H1 (cell line): Measurements from ENCODE around the gene RRP1. TPM values are rescaled to one million over a fixed set of nuclear protein-coding genes. Genes with fewer than 3 reads are reported as not detected.

Experiments used
- CTCF ChIA-PET: fragments of 300-600 bp; sonication (Branson Sonifier 250); formaldehyde crosslinking; loops from one replicate; lab custom pipeline; 2021; ENCODE audit not compliant: partially characterized antibody; lab: Charles Lee
- POLR2A ChIA-PET: fragments of 300-600 bp; sonication (Branson Sonifier 250); formaldehyde crosslinking; loops from one replicate; lab custom pipeline; 2021; ENCODE audit warnings: inconsistent platforms; ENCODE audit not compliant: partially characterized antibody; lab: Charles Lee
- DNase-seq, 2 experiments: peaks; one replicate each; pipeline versions ENCODE4 v3.0.0 to v3.0.0-alpha.2; 2010 to 2022; ENCODE audit warnings: low spot score in 2 of 2, low read depth in 1 of 2, mixed read lengths in 1 of 2
- FAIRE-seq: peaks from 2 replicates; lab custom pipeline; 2011; peaks lifted over from hg19 to GRCh38; lab: Jason Lieb, UNC
- H2AFZ ChIP-seq: 2 replicates; pipeline ENCODE4 v1.8.1; 2012; ENCODE audit warnings: low read length, inconsistent platforms
- H2AK5ac ChIP-seq: 2 replicates; pipeline ENCODE4 v1.6.1; 2013; ENCODE audit warnings: low read depth, low read length
- H2BK120ac ChIP-seq: replicated peaks from 2 replicates; pipeline ENCODE3; 2013; ENCODE audit warnings: low read depth, low read length, inconsistent platforms
- H2BK12ac ChIP-seq: 2 replicates; pipeline ENCODE4 v1.6.1; 2013; ENCODE audit warnings: low read depth, low read length
- H2BK15ac ChIP-seq: 2 replicates; pipeline ENCODE4 v1.6.1; 2013; ENCODE audit warnings: low read length
- H2BK20ac ChIP-seq: 2 replicates; pipeline ENCODE4 v1.6.1; 2013; ENCODE audit warnings: low read length
- H2BK5ac ChIP-seq: 2 replicates; pipeline ENCODE4 v1.6.1; 2013; ENCODE audit warnings: low read depth, low read length
- H3K14ac ChIP-seq: 2 replicates; pipeline ENCODE4 v1.6.1; 2013; ENCODE audit warnings: inconsistent platforms; ENCODE audit not compliant: insufficient read length
- H3K18ac ChIP-seq: 2 replicates; pipeline ENCODE4 v1.6.1; 2013; ENCODE audit warnings: low read length; ENCODE audit errors: extremely low read depth
- H3K23ac ChIP-seq: 2 replicates; pipeline ENCODE4 v1.6.1; 2013; ENCODE audit warnings: inconsistent platforms; ENCODE audit not compliant: insufficient read length
- H3K23me2 ChIP-seq: 2 replicates; pipeline ENCODE4 v1.6.1; 2013; ENCODE audit warnings: low read depth, low read length
- H3K27ac ChIP-seq: 2 replicates; pipeline ENCODE4 v1.6.1; 2011; ENCODE audit warnings: low read depth, low read length, inconsistent platforms
- H3K27me3 ChIP-seq, 4 experiments: replicated peaks in 1 of 4; 1 replicate in 1 of 4; 2 replicates in 3 of 4; pipeline versions ENCODE4 v1.6.1 to v1.8.1; 2011 to 2013; ENCODE audit warnings: low read length in 3 of 4, mild to moderate bottlenecking in 3 of 4, inconsistent platforms in 2 of 4, mixed read lengths in 2 of 4, moderate library complexity in 1 of 4; ENCODE audit not compliant: control insufficient read depth in 3 of 4, insufficient read depth in 3 of 4; ENCODE audit errors: extremely low read depth in 1 of 4
- H3K36me3 ChIP-seq, 4 experiments: 2 replicates each; pipeline versions ENCODE4 v1.6.1 to v1.8.1; 2011 to 2013; ENCODE audit warnings: mild to moderate bottlenecking in 4 of 4, low read length in 3 of 4, moderate library complexity in 2 of 4, control low read depth in 1 of 4, inconsistent platforms in 1 of 4; ENCODE audit not compliant: insufficient read depth in 4 of 4, control insufficient read depth in 2 of 4
- H3K4ac ChIP-seq: replicated peaks from 2 replicates; pipeline ENCODE3; 2013; ENCODE audit warnings: low read length, low read depth, mixed read lengths, inconsistent platforms; ENCODE audit not compliant: insufficient read length
- H3K4me1 ChIP-seq, 4 experiments: replicated peaks in 1 of 4; 1 replicate in 1 of 4; 2 replicates in 3 of 4; pipeline versions ENCODE4 v1.6.1 to v1.8.1; 2011 to 2013; ENCODE audit warnings: low read length in 3 of 4, inconsistent platforms in 2 of 4, mixed read lengths in 1 of 4; ENCODE audit not compliant: insufficient read depth in 4 of 4, control insufficient read depth in 3 of 4
- H3K4me2 ChIP-seq, 2 experiments: 2 replicates each; pipeline versions ENCODE4 v1.6.1 to v1.8.1; 2011 to 2013; ENCODE audit warnings: low read depth in 2 of 2, low read length in 2 of 2, control low read depth in 1 of 2, inconsistent platforms in 1 of 2, mild to moderate bottlenecking in 1 of 2; ENCODE audit not compliant: insufficient read depth in 1 of 2
- H3K4me3 ChIP-seq, 4 experiments: fragments of 200-600, 300-600 bp in 1 of 4; sonication (generic), shearing (Covaris generic), sonication (Bioruptor Twin) in 1 of 4; 2 replicates each; pipeline versions ENCODE4 v1.5.1 to v1.8.1; 2011 to 2016; ENCODE audit warnings: low read length in 4 of 4, low read depth in 3 of 4, control low read depth in 2 of 4, inconsistent platforms in 2 of 4, mild to moderate bottlenecking in 2 of 4, mixed read lengths in 1 of 4, moderate library complexity in 1 of 4; ENCODE audit not compliant: insufficient read depth in 2 of 4; ENCODE audit errors: extremely low read depth in 1 of 4
- H3K56ac ChIP-seq: replicated peaks from 2 replicates; pipeline ENCODE3; 2013; ENCODE audit warnings: low read depth, mild to moderate bottlenecking, mixed read lengths, low read length, inconsistent platforms; ENCODE audit not compliant: insufficient read length
- H3K79me1 ChIP-seq: 2 replicates; pipeline ENCODE4 v1.6.1; 2013; ENCODE audit warnings: low read depth, low read length, control low read depth
- H3K79me2 ChIP-seq, 2 experiments: 2 replicates each; pipeline versions ENCODE4 v1.6.1 to v1.8.1; 2012 to 2013; ENCODE audit warnings: low read length in 2 of 2, mild to moderate bottlenecking in 2 of 2, inconsistent platforms in 1 of 2; ENCODE audit not compliant: insufficient read depth in 2 of 2, control insufficient read depth in 1 of 2
- H3K9ac ChIP-seq, 4 experiments: replicated peaks in 1 of 4; 1 replicate in 1 of 4; 2 replicates in 3 of 4; pipeline versions ENCODE4 v1.6.1 to v1.8.1; 2011 to 2013; ENCODE audit warnings: low read depth in 3 of 4, low read length in 3 of 4, control low read depth in 2 of 4, mild to moderate bottlenecking in 2 of 4, moderate library complexity in 2 of 4, inconsistent platforms in 1 of 4; ENCODE audit errors: extremely low read depth in 1 of 4
- H3K9me3 ChIP-seq, 2 experiments: 2 replicates each; pipeline versions ENCODE4 v1.6.1 to v1.8.1; 2012 to 2013; ENCODE audit warnings: mild to moderate bottlenecking in 2 of 2, moderate library complexity in 2 of 2, control low read depth in 1 of 2, inconsistent platforms in 1 of 2, low read depth in 1 of 2, low read length in 1 of 2, mixed read lengths in 1 of 2; ENCODE audit not compliant: insufficient read depth in 2 of 2
- H4K20me1 ChIP-seq, 2 experiments: replicated peaks in 1 of 2; 2 replicates each; pipeline versions ENCODE3 to v1.8.1; 2011 to 2013; ENCODE audit warnings: inconsistent platforms in 2 of 2, low read length in 2 of 2, mild to moderate bottlenecking in 1 of 2; ENCODE audit not compliant: insufficient read depth in 2 of 2, control insufficient read depth in 1 of 2
- H4K5ac ChIP-seq: 2 replicates; pipeline ENCODE4 v1.6.1; 2013; ENCODE audit warnings: low read length, low read depth, mixed read lengths, inconsistent platforms; ENCODE audit not compliant: insufficient read length
- H4K8ac ChIP-seq: 2 replicates; pipeline ENCODE4 v1.8.0; 2013; ENCODE audit warnings: mild to moderate bottlenecking, moderate library complexity, low read length, inconsistent platforms; ENCODE audit not compliant: insufficient read depth; ENCODE audit errors: extremely low read depth
- H4K91ac ChIP-seq: replicated peaks from 2 replicates; pipeline ENCODE3; 2013; ENCODE audit warnings: low read length, mixed read lengths, inconsistent platforms; ENCODE audit not compliant: insufficient read length
- WGBS, 2 experiments: shearing (Covaris generic) in 1 of 2; methylation state at CpG; one replicate each; pipeline versions ENCODE4 v1.1.6 to v1.1.7; 2013 to 2015; ENCODE audit warnings: low lambda C conversion rate in 2 of 2, mixed read lengths in 2 of 2, inconsistent platforms in 1 of 2, low coverage in 1 of 2, missing lambda C conversion rate in 1 of 2; ENCODE audit not compliant: insufficient replicate concordance in 2 of 2, insufficient coverage in 1 of 2, insufficient read length in 1 of 2; ENCODE audit errors: extremely low coverage in 1 of 2, missing lambda C conversion rate in 1 of 2; 5-methylcytosine and 5-hydroxymethylcytosine counted together
- polyA plus RNA-seq, 7 experiments: library from polyadenylated mRNA; depleted of rRNA in 3 of 7; stranded (reverse) in 5 of 7; unstranded in 2 of 7; fragments of >200 nt in 5 of 7; fragments of 200-250 nt in 2 of 7; gene quantifications; 1 replicate in 5 of 7; 2 replicates in 1 of 7; 4 replicates in 1 of 7; pipeline versions ENCODE4 v1.2.1 to v1.2.3, GENCODE V29; 2011 to 2013; ENCODE audit warnings: missing spikeins in 2 of 7, mixed read lengths in 2 of 7
- total RNA-seq: library from RNA; stranded (reverse); fragmentation: NEBNext Ultra II Directional; extraction: Animal tissue kit (Norgen Biotek cat#: 25700); gene quantifications from 2 replicates; pipeline ENCODE4 v1.2.1, GENCODE V29; 2021

The RRP1 gene
- total and polyA plus RNA-seq, 2 of the 8 experiments (the other 6 are each of a cell fraction or from before 2014, with no cell fraction given) = 11.6 to 55.2 TPM

- no peak overlapping the region for H3K27ac ChIP-seq
- no peaks in the 10 kb centered on the region for H3K9me3 ChIP-seq
- H2BK120ac ChIP-seq = no peak overlapping the region
- no peak overlapping the region for H4K8ac ChIP-seq
- no peak overlapping the region for H3K4ac ChIP-seq
- no peak overlapping the region for H3K23ac ChIP-seq
- H2BK20ac ChIP-seq = no peak overlapping the region
- CTCF ChIA-PET = interaction anchor here (0.7 to 1.3 kb wide), 3 partner anchors 15 to 1524 kb away, joined by 3 read pairs; no protein-coding TSS in a partner anchor
- no peak overlapping the region; a peak in 1 of 7 replicates for H3K9ac ChIP-seq
- H2BK5ac ChIP-seq = no peak overlapping the region
- H4K20me1 ChIP-seq = peaks cover 0 to 8% of the 10 kb centered on the region in 2 experiments
- peaks cover 0 to 7% (median 4%) of the 10 kb centered on the region in 4 experiments; a peak in 5 of 7 replicates for H3K4me1 ChIP-seq
- H4K91ac ChIP-seq = no peak overlapping the region
- no peaks in the 10 kb centered on the region for H3K79me2 ChIP-seq
- H2AFZ ChIP-seq = no peak overlapping the region
- H3K4me2 ChIP-seq = no peak overlapping the region
- no peak overlapping the region for H2BK12ac ChIP-seq
- no peak overlapping the region for H2AK5ac ChIP-seq
- no peaks in the 10 kb centered on the region for H3K79me1 ChIP-seq
- H2BK15ac ChIP-seq = no peak overlapping the region; the same call in 1 of the 2 replicates
- no peak overlapping the region for H3K18ac ChIP-seq
- 89% methylated on average over 17 of the region's 17 CpGs; no CpG with 5 or more reads in 1 of the 2 experiments for WGBS, 2 experiments
- no peak overlapping the region for H4K5ac ChIP-seq
- no peaks in the 10 kb centered on the region for H3K36me3 ChIP-seq
- H3K4me3 ChIP-seq = no peak overlapping the region
- no peak for FAIRE-seq
- POLR2A ChIA-PET = interaction anchor here (1.4 to 2.1 kb wide), 3 partner anchors 10 to 36 kb away, joined by 3 to 7 read pairs (median 6); no protein-coding TSS in a partner anchor
- H3K14ac ChIP-seq = no peak overlapping the region
- H3K27me3 ChIP-seq = no peaks in the 10 kb centered on the region; a peak in 1 of 7 replicates
- DNase-seq = no peak
- H3K23me2 ChIP-seq = no peaks in the 10 kb centered on the region
- H3K56ac ChIP-seq = no peak overlapping the region
Measured at GRCh38 chr21:43783098-43783700, 6.2 kb upstream of the RRP1 start.
